ENCODE measurements around the gene TERT.
"Not testable (repeated sequence)": the region's sequence is repeated elsewhere in the genome, so short reads cannot be mapped to it uniquely, and the experiment has no call there.

TERT gene

DNA sequence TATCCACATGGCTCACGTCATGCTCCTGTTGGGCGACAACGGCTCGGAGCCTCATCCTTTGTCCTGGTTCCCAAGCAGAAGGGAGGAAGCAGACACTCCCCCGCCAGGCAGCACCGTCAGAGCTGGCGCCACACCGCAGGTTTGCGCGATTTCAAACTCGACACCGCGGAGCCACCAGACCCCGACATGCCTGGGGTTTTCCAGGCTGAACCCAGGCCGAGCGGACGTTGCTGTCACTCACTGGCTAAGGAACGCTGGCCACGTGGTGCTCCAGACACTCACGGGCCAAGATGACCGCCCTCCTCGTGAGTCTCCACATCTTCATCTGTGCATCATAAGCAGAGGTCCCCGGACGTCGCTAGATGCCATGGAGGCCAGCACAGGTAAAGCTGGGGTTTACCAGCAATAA lies 9.0 kb downstream of the TERT start:
- no peak for ATAC-seq
- TF ChIP-seq RARB (CRISPR knock-in tag; IDR thresholded peaks at IDR 0.05) (no peak), BACH2 (CRISPR knock-in tag; IDR thresholded peaks at IDR 0.05; ENCODE audit: borderline replicate concordance) (no peak), CSDC2 (CRISPR knock-in tag; IDR thresholded peaks at IDR 0.05) (no peak), TOX (CRISPR knock-in tag; IDR thresholded peaks at IDR 0.05; ENCODE audit: borderline replicate concordance) (no peak), ZNF565 (CRISPR knock-in tag; conservative IDR thresholded peaks at IDR 0.05; ENCODE audit: low read depth) (no peak), ARNTL (CRISPR knock-in tag; IDR thresholded peaks at IDR 0.05; ENCODE audit: borderline replicate concordance, low read depth) (no peak), ZFP30 (CRISPR knock-in tag; IDR thresholded peaks at IDR 0.05) (no peak), ZNF8 (CRISPR knock-in tag; IDR thresholded peaks at IDR 0.05) (no peak), PPARA (CRISPR knock-in tag; IDR thresholded peaks at IDR 0.05; ENCODE audit: borderline replicate concordance) (no peak), OSR1 (CRISPR knock-in tag; IDR thresholded peaks at IDR 0.05) (no peak), ISL1 (CRISPR knock-in tag; IDR thresholded peaks at IDR 0.05) (no peak), ESRRG (CRISPR knock-in tag; IDR thresholded peaks at IDR 0.05) (no peak), GLIS3 (CRISPR knock-in tag; IDR thresholded peaks at IDR 0.05) (no peak), ZNF70 (CRISPR knock-in tag; IDR thresholded peaks at IDR 0.05) (no peak)
- TF ChIP-seq, protein P1, sequence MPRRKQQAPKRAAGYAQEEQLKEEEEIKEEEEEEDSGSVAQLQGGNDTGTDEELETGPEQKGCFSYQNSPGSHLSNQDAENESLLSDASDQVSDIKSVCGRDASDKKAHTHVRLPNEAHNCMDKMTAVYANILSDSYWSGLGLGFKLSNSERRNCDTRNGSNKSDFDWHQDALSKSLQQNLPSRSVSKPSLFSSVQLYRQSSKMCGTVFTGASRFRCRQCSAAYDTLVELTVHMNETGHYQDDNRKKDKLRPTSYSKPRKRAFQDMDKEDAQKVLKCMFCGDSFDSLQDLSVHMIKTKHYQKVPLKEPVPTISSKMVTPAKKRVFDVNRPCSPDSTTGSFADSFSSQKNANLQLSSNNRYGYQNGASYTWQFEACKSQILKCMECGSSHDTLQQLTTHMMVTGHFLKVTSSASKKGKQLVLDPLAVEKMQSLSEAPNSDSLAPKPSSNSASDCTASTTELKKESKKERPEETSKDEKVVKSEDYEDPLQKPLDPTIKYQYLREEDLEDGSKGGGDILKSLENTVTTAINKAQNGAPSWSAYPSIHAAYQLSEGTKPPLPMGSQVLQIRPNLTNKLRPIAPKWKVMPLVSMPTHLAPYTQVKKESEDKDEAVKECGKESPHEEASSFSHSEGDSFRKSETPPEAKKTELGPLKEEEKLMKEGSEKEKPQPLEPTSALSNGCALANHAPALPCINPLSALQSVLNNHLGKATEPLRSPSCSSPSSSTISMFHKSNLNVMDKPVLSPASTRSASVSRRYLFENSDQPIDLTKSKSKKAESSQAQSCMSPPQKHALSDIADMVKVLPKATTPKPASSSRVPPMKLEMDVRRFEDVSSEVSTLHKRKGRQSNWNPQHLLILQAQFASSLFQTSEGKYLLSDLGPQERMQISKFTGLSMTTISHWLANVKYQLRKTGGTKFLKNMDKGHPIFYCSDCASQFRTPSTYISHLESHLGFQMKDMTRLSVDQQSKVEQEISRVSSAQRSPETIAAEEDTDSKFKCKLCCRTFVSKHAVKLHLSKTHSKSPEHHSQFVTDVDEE (CRISPR knock-in tag; IDR thresholded peaks at IDR 0.05): no peak
- TF ChIP-seq, protein P2, sequence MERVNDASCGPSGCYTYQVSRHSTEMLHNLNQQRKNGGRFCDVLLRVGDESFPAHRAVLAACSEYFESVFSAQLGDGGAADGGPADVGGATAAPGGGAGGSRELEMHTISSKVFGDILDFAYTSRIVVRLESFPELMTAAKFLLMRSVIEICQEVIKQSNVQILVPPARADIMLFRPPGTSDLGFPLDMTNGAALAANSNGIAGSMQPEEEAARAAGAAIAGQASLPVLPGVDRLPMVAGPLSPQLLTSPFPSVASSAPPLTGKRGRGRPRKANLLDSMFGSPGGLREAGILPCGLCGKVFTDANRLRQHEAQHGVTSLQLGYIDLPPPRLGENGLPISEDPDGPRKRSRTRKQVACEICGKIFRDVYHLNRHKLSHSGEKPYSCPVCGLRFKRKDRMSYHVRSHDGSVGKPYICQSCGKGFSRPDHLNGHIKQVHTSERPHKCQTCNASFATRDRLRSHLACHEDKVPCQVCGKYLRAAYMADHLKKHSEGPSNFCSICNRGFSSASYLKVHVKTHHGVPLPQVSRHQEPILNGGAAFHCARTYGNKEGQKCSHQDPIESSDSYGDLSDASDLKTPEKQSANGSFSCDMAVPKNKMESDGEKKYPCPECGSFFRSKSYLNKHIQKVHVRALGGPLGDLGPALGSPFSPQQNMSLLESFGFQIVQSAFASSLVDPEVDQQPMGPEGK (CRISPR knock-in tag; IDR thresholded peaks at IDR 0.05; ENCODE audit: borderline replicate concordance): no peak
- TF ChIP-seq, protein P3, sequence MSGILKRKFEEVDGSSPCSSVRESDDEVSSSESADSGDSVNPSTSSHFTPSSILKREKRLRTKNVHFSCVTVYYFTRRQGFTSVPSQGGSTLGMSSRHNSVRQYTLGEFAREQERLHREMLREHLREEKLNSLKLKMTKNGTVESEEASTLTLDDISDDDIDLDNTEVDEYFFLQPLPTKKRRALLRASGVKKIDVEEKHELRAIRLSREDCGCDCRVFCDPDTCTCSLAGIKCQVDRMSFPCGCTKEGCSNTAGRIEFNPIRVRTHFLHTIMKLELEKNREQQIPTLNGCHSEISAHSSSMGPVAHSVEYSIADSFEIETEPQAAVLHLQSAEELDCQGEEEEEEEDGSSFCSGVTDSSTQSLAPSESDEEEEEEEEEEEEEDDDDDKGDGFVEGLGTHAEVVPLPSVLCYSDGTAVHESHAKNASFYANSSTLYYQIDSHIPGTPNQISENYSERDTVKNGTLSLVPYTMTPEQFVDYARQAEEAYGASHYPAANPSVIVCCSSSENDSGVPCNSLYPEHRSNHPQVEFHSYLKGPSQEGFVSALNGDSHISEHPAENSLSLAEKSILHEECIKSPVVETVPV (CRISPR knock-in tag; IDR thresholded peaks at IDR 0.05): no peak
- TF ChIP-seq, protein P4, sequence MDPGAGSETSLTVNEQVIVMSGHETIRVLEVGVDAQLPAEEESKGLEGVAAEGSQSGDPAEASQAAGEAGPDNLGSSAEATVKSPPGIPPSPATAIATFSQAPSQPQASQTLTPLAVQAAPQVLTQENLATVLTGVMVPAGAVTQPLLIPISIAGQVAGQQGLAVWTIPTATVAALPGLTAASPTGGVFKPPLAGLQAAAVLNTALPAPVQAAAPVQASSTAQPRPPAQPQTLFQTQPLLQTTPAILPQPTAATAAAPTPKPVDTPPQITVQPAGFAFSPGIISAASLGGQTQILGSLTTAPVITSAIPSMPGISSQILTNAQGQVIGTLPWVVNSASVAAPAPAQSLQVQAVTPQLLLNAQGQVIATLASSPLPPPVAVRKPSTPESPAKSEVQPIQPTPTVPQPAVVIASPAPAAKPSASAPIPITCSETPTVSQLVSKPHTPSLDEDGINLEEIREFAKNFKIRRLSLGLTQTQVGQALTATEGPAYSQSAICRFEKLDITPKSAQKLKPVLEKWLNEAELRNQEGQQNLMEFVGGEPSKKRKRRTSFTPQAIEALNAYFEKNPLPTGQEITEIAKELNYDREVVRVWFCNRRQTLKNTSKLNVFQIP (CRISPR knock-in tag; IDR thresholded peaks at IDR 0.05; ENCODE audit: borderline replicate concordance, low read depth): no peak
- TF ChIP-seq, protein P5, sequence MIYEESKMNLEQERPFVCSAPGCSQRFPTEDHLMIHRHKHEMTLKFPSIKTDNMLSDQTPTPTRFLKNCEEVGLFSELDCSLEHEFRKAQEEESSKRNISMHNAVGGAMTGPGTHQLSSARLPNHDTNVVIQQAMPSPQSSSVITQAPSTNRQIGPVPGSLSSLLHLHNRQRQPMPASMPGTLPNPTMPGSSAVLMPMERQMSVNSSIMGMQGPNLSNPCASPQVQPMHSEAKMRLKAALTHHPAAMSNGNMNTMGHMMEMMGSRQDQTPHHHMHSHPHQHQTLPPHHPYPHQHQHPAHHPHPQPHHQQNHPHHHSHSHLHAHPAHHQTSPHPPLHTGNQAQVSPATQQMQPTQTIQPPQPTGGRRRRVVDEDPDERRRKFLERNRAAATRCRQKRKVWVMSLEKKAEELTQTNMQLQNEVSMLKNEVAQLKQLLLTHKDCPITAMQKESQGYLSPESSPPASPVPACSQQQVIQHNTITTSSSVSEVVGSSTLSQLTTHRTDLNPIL (CRISPR knock-in tag; IDR thresholded peaks at IDR 0.05; ENCODE audit: low read depth): no peak

DNA sequence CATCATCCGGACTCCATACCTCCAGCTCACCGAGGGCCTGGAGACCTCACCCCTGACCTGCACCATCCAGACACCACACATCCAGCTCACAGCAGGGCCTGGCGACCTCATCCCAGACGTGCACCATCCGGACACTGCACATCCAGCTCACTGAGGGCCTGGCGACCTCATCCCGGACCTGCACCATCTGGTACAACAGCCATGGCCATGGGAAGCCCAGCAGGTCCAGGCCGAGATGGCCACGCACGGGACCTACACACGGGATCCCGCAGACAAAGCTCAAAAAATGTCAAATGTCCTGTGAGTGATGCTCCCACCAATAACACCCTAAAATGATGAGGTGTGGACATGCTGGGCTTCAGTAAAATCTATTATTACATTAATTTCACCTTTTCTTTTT lies 9.7 kb downstream of the TERT start:
- TF ChIP-seq, protein P2 (CRISPR knock-in tag; IDR thresholded peaks at IDR 0.05; ENCODE audit: borderline replicate concordance): no peak
- no peak for TF ChIP-seq CSDC2 (CRISPR knock-in tag; IDR thresholded peaks at IDR 0.05)
- TF ChIP-seq ZNF70 (CRISPR knock-in tag; IDR thresholded peaks at IDR 0.05): no peak
- ATAC-seq: no peak

DNA sequence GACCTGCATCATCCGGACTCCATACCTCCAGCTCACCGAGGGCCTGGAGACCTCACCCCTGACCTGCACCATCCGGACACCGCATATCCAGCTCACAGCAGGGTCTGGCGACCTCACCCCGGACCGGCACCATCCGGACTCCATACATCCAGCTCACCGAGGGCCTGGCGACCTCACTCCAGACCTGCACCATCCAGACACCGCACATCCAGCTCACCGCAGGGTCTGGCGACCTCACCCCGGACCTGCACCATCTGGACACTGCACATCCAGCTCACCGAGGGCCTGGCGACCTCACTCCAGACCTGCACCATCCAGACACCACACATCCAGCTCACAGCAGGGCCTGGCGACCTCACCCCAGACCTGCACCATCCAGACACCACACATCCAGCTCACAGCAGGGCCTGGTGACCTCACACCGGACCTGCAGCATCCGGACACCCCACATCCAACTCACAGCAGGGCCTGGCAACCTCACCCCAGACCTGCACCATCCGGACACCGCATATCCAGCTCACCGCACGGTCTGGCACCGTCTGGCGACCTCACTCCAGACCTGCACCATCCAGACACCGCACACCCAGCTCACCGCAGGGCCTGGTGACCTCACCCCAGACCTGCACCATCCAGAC lies 10.4 kb downstream of the TERT start:
- ATAC-seq: not testable (repeated sequence)

DNA sequence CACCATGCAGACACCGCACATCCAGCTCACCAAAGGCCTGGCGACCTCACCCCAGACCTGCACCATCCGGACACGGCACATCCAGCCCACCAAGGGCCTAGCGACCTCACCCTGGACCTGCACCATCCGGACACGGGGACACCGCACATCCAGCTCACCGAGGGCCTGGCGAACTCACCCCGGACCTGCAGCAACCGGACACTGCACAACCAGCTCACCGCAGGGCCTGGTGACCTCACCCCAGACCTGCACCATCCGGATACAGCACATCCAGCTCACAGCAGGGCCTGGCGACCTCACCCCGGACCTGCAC lies 11.2 kb downstream of the TERT start:
- ATAC-seq: not testable (repeated sequence)

DNA sequence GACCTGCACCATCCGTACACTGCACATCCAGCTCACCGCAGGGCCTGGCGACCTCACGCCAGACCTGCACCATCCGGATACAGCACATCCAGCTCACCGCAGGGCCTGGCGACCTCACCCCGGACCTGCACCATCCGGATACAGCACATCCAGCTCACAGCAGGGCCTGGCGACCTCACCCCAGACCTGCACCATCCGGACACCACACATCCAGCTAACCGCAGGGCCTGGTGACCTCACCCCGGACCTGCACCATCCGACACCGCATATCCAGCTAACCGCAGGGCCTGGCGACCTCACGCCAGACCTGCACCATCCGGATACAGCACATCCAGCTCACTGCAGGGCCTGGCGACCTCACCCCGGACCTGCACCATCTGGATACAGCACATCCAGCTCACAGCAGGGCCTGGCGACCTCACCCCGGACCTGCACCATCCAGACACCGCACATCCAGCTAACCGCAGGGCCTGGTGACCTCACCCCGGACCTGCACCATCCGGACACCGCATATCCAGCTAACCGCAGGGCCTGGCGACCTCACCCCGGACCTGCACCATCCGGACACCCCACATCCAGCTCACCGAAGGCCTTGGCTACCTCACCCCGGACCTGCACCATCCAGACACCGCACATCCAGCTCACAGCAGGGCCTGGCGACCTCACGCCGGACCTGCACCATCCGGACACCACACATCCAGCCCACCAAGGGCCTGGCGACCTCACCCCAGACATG lies 11.7 kb downstream of the TERT start:
- not testable (repeated sequence) for ATAC-seq

Measured in SK-N-SH treated with all-trans-retinoic acid at 6 μM for 48 hours (cell line).